ENCODE data around the gene GOLGA1.

Gene GOLGA1

DNA sequence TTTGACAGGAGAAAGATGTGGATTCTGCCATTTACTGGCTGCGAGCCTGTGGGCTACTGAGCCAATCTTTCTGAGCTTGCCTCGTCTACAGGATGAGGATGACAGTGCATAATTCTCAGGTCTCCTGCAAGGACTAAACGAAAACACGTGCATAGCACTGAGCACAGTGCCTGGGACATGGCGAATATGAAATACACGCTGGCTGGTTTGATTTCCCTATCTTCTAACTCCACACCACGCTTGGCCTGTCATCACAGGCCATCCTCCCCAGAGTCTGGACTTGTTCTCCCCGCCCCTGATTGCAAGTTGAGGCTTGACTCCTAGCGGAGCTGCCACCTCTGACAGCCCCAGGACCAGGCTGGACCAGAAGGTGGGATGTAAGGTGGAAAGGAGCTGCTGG lies 41.0 kb downstream of the GOLGA1 start:
- Histone ChIP-seq H3K9me3 (ENCODE audit: control insufficient read depth, low read length) (no peaks in the 10 kb centered on the region), H3K4me3 (ENCODE audit: extremely low read depth, insufficient read depth, low read length, poor library complexity, severe bottlenecking) (no peak overlapping the region), H3K27ac (ENCODE audit: low read depth, low read length, severe bottlenecking) (no peak overlapping the region), H3K36me3 (ENCODE audit: control insufficient read depth, insufficient read depth, low read length) (peaks cover 10% of the 10 kb centered on the region), H3K4me1 (ENCODE audit: control insufficient read depth, insufficient read depth, low read length, poor library complexity, severe bottlenecking) (no peaks in the 10 kb centered on the region)
- WGBS, 2 experiments (ENCODE audit: insufficient coverage in 2 of 2), result 91 to 94% methylated on average over 7 of the region's 9 CpGs

DNA sequence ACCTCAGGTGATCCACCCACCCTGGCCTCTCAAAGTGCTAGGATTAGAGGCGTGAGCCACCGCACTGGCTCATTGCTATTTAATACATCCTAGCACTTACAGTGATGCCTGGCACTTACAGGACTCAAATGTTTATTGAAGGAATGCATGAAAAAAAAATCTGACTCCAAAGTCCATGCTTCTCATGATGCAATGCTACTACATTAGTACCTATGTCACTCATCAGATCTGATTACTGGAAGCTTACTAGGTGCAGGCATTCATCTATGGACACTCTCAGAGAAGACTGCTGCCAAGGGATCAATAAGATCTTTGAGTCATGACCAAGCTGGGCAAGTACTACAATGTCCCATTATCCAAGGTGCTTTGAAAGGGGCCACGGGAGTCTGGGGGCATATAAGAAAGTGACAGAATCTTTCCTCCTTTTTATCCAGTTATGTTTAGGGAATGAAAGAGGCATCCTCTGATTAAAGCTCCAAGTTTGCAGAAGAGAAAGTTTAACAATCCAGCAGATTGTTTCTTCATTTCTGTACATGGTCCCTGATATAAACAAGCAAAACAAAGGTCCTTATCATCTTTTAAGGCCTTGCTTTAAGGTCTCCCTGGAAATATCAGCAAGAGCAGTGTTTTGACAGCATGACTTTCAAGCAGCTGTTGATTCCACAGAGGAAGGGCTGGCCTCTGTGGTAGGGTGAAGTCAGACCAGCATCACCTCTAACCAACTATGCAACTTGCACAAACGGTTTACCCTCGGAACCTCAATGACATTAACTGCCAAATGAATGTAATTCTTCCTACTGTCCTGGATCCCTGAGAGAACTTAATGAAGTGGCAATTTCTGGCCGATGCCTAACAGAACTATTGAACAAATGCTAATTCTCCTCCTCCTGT lies 43.1 kb downstream of the GOLGA1 start:
- no peak overlapping the region for H3K27ac ChIP-seq (ENCODE audit: low read depth, low read length, severe bottlenecking)
- H3K9me3 ChIP-seq (ENCODE audit: control insufficient read depth, low read length), result no peaks in the 10 kb centered on the region
- no peaks in the 10 kb centered on the region for H3K4me1 ChIP-seq (ENCODE audit: control insufficient read depth, insufficient read depth, low read length, poor library complexity, severe bottlenecking)
- H3K4me3 ChIP-seq (ENCODE audit: extremely low read depth, insufficient read depth, low read length, poor library complexity, severe bottlenecking), result no peak overlapping the region
- 83 to 94% methylated on average over 2 to 4 of the region's 6 CpGs for WGBS, 2 experiments (ENCODE audit: insufficient coverage in 2 of 2)
- peaks cover 22% of the 10 kb centered on the region for H3K36me3 ChIP-seq (ENCODE audit: control insufficient read depth, insufficient read depth, low read length)

DNA sequence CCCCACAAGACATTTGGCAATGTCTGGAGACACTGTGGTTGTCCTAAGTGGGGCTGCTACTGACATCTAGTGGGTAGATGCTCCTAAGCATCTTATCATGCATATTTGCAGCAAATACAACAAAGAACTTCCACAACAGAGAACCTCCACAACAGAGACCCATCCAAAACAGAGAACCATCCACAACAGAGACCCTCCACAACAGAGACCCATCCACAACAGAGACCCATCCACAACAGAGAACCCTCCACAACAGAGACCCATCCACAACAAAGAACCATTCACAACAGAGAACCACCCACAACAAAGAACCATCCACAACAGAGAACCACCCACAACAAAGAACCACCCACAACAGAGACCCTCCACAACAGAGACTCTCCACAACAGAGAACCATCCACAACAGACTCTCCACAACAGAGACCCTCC lies 46.1 kb downstream of the GOLGA1 start:
- Histone ChIP-seq H3K4me3 (ENCODE audit: extremely low read depth, insufficient read depth, low read length, poor library complexity, severe bottlenecking) (no peak overlapping the region), H3K4me1 (ENCODE audit: control insufficient read depth, insufficient read depth, low read length, poor library complexity, severe bottlenecking) (no peaks in the 10 kb centered on the region), H3K27ac (ENCODE audit: low read depth, low read length, severe bottlenecking) (peak overlapping the region; percentile 29), H3K36me3 (ENCODE audit: control insufficient read depth, insufficient read depth, low read length) (peaks cover 29% of the 10 kb centered on the region), H3K9me3 (ENCODE audit: control insufficient read depth, low read length) (no peaks in the 10 kb centered on the region)

DNA sequence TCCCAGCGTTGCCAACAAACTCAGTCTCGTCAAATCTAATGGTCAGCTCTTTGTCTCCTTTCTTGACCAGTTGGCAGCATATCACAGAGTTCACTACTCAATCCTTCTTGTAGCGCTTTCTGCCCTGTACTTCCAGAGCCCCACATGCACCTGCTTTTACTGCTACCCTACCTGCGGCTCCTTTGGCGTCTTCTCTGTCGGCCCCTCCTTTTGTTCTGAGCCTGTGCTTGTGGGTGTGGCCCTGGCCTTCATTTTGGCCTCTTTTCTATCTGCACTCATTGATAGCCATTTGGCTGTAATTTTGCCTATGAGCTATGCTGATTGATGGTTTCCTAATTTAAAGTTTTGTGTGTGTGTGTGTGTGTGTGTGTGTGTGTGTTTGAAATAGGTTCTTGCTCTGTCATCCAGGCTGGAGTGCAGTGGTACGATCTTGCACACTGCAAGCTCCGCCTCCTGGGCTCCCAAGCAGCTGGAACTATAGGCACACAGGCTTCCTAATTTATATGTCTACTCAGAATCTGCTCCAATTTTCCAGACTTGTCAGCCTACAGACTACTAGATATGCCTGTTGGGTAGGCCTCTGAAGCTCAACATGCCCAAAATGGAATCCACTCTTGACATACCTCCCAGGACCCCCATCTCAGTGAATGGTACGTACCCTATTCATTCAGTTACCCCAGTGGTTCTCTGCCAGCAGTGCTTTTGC lies 46.7 kb downstream of the GOLGA1 start:
- WGBS, 2 experiments (ENCODE audit: insufficient coverage in 2 of 2), result 88 to 93% methylated on average over 7 to 9 of the region's 9 CpGs
- H3K36me3 ChIP-seq (ENCODE audit: control insufficient read depth, insufficient read depth, low read length), result peaks cover 34% of the 10 kb centered on the region

DNA sequence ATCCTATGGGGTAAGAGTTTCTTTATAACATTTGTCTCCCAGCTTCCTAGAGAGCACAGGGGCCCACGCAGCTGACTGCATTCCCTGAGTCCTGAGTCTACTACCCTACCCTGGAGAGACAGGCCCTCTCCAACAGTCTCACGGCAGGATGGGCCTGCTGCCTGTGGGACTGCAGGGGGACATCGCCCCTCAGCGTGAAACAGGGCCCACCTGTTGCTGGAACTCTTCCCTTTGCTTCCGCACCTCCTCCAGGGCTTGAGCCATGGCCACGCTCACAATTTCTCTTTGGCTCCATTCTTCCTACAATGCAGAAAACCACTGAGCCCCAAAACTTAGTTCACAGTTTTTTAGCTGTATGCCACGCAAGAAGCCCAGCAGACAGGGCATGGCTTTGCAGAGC lies 50.7 kb downstream of the GOLGA1 start:
- Histone ChIP-seq H3K36me3 (ENCODE audit: control insufficient read depth, insufficient read depth, low read length) (peaks cover 44% of the 10 kb centered on the region), H3K4me3 (ENCODE audit: extremely low read depth, insufficient read depth, low read length, poor library complexity, severe bottlenecking) (no peak overlapping the region), H3K9me3 (ENCODE audit: control insufficient read depth, low read length) (no peaks in the 10 kb centered on the region), H3K27ac (ENCODE audit: low read depth, low read length, severe bottlenecking) (no peak overlapping the region), H3K4me1 (ENCODE audit: control insufficient read depth, insufficient read depth, low read length, poor library complexity, severe bottlenecking) (no peaks in the 10 kb centered on the region)
- WGBS, 2 experiments (ENCODE audit: insufficient coverage in 2 of 2), result 99% methylated on average over 7 of the region's 7 CpGs

More for the DNA sequence above, 46.7 kb downstream of the GOLGA1 start:
- no peaks in the 10 kb centered on the region for H3K4me1 ChIP-seq (ENCODE audit: control insufficient read depth, insufficient read depth, low read length, poor library complexity, severe bottlenecking)
- no peak overlapping the region for H3K4me3 ChIP-seq (ENCODE audit: extremely low read depth, insufficient read depth, low read length, poor library complexity, severe bottlenecking)
- H3K27ac ChIP-seq (ENCODE audit: low read depth, low read length, severe bottlenecking), result no peak overlapping the region
- H3K9me3 ChIP-seq (ENCODE audit: control insufficient read depth, low read length), result no peaks in the 10 kb centered on the region

DNA sequence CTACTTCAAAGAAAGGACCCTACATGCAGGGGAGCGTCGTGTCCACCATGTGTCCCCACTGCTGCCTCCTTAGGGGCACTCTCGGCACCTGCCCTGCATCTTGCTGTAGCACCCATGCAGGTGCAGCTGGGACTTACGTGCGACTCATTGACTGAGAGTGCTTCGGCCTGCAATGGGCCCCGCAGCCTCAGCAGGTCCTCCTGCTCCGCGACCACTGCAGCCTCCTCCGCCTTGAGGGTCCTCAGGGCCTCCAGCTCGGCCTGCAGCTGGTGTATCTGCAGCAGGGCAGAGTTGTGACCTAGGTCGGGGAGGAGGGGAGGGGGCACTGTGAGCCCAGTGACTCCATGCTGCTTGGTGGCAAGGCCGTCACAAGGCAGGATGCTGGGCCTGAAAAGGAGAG lies 51.9 kb downstream of the GOLGA1 start:
- H3K9me3 ChIP-seq (ENCODE audit: control insufficient read depth, low read length), result no peaks in the 10 kb centered on the region
- H3K27ac ChIP-seq (ENCODE audit: low read depth, low read length, severe bottlenecking), result no peak overlapping the region
- WGBS, 2 experiments (ENCODE audit: insufficient coverage in 2 of 2), result 95 to 98% methylated on average over 12 to 13 of the region's 13 CpGs
- H3K36me3 ChIP-seq (ENCODE audit: control insufficient read depth, insufficient read depth, low read length), result peaks cover 42% of the 10 kb centered on the region
- H3K4me1 ChIP-seq (ENCODE audit: control insufficient read depth, insufficient read depth, low read length, poor library complexity, severe bottlenecking), result no peaks in the 10 kb centered on the region
- H3K4me3 ChIP-seq (ENCODE audit: extremely low read depth, insufficient read depth, low read length, poor library complexity, severe bottlenecking), result no peak overlapping the region

DNA sequence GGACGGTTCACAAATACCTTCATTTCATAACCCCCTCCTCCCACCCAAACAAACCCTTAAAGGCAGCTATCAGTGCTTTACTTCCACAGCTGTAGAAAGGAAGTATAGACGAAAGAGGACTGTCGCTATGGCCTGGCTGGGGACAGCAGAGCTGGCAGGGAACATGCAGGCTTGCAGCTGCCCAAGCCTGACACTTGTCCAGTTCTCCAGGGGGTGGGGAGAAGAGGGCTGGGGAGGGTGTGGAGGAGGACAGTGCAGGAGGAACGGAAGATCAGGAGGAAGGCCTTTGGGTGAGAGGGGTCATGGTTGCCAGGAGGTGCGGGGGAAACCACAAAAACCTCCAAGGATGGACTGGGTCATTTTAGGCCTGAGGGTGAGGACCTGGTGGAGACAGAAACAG lies 53.1 kb downstream of the GOLGA1 start:
- peaks cover 35% of the 10 kb centered on the region for H3K36me3 ChIP-seq (ENCODE audit: control insufficient read depth, insufficient read depth, low read length)

DNA sequence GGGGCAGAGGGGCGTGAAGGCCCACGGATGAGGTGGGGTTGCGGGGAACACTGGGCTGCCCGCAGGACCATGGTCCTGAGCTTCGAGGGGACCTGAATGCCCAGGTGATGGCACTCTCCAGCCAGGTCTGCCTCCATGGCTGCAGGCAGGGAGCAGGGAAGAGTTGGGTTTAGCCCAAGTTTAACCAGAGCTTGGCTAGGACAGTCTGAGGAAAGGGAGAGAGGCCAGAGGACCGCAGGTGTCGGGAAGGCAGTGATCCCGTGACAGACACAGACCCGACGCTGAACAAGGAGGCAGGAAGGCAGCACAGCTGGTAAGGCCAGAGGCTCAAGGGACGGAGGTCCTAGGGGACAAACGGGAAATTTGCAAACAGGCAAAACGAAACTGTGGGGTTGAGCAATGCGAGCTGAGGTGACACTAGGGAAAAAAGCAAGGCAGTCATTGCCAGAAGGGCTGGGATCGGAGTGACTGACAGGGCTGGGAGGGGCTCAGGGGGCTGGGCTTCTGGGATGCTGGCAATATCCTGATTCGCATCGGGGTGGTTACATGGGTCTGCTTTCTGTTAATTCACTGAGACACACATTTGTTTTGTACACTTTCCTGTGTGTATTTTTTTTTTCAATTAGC lies 53.9 kb downstream of the GOLGA1 start:
- Histone ChIP-seq H3K36me3 (ENCODE audit: control insufficient read depth, insufficient read depth, low read length) (peaks cover 29% of the 10 kb centered on the region), H3K4me1 (ENCODE audit: control insufficient read depth, insufficient read depth, low read length, poor library complexity, severe bottlenecking) (no peaks in the 10 kb centered on the region), H3K27ac (ENCODE audit: low read depth, low read length, severe bottlenecking) (no peak overlapping the region), H3K9me3 (ENCODE audit: control insufficient read depth, low read length) (no peaks in the 10 kb centered on the region), H3K4me3 (ENCODE audit: extremely low read depth, insufficient read depth, low read length, poor library complexity, severe bottlenecking) (no peak overlapping the region)
- whole genome bisulfite sequencing, 2 experiments (ENCODE audit: insufficient coverage in 2 of 2), result 92 to 95% methylated on average over 15 of the region's 17 CpGs

More for the DNA sequence above, 53.1 kb downstream of the GOLGA1 start:
- WGBS, 2 experiments (ENCODE audit: insufficient coverage in 2 of 2), result 89 to 100% methylated on average over 4 of the region's 5 CpGs
- Histone ChIP-seq H3K27ac (ENCODE audit: low read depth, low read length, severe bottlenecking) (no peak overlapping the region), H3K4me3 (ENCODE audit: extremely low read depth, insufficient read depth, low read length, poor library complexity, severe bottlenecking) (no peak overlapping the region), H3K9me3 (ENCODE audit: control insufficient read depth, low read length) (no peaks in the 10 kb centered on the region), H3K4me1 (ENCODE audit: control insufficient read depth, insufficient read depth, low read length, poor library complexity, severe bottlenecking) (no peaks in the 10 kb centered on the region)

DNA sequence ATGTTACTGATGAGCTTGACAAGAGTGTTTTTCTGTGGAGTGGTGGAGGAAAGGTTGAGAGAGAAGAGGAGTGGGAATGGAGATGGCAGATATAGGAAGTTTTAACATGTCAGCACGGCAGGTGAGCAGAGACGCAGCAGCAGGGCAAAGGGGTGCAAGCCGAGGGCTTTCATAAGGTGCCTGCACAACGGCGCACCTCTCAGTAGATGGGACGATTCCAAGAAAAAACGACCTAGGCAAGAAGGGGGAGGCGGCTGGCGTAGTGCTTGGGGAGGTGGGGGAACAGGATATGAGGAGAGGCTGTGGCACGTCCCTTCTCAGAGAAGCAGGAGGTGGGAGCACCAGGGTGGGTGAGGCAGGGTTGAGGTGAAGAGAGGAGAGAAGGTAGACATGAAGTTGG lies 54.4 kb downstream of the GOLGA1 start:
- H3K27ac ChIP-seq (ENCODE audit: low read depth, low read length, severe bottlenecking), result no peak overlapping the region
- H3K9me3 ChIP-seq (ENCODE audit: control insufficient read depth, low read length), result no peaks in the 10 kb centered on the region
- H3K4me1 ChIP-seq (ENCODE audit: control insufficient read depth, insufficient read depth, low read length, poor library complexity, severe bottlenecking), result no peaks in the 10 kb centered on the region
- no peak overlapping the region for H3K4me3 ChIP-seq (ENCODE audit: extremely low read depth, insufficient read depth, low read length, poor library complexity, severe bottlenecking)
- WGBS, 2 experiments (ENCODE audit: insufficient coverage in 2 of 2), result 88 to 91% methylated on average over 9 to 10 of the region's 10 CpGs
- peaks cover 29% of the 10 kb centered on the region for H3K36me3 ChIP-seq (ENCODE audit: control insufficient read depth, insufficient read depth, low read length)

DNA sequence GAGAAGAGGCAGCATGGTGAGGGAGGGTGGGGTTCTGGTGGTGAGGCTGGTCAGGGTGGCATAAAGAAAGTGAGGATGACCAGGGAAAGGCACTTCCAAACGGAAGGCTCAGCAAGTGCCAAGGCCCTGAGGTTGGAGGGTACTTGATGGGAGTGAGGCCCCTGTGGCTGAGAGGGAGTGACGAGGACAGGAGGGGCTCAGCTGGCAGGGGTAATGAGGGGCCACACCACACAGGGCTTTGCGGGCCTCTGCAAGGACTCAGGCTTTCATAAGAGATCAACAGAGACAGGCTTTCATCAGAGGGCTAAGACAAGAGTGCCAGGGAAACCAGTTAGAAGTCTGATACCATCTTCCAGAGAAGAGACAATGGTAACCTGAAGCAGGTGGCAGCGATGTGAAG lies 55.3 kb downstream of the GOLGA1 start:
- Histone ChIP-seq H3K9me3 (ENCODE audit: control insufficient read depth, low read length) (no peaks in the 10 kb centered on the region), H3K27ac (ENCODE audit: low read depth, low read length, severe bottlenecking) (no peak overlapping the region), H3K36me3 (ENCODE audit: control insufficient read depth, insufficient read depth, low read length) (peaks cover 35% of the 10 kb centered on the region), H3K4me3 (ENCODE audit: extremely low read depth, insufficient read depth, low read length, poor library complexity, severe bottlenecking) (no peak overlapping the region), H3K4me1 (ENCODE audit: control insufficient read depth, insufficient read depth, low read length, poor library complexity, severe bottlenecking) (no peaks in the 10 kb centered on the region)
- WGBS, 2 experiments (ENCODE audit: insufficient coverage in 2 of 2), result 92 to 100% methylated on average over 4 of the region's 4 CpGs
